K562 (cell line): ENCODE data around the gene PFKP. TPM values are rescaled to one million over a fixed set of nuclear protein-coding genes. Genes with fewer than 3 reads are reported as not detected.

Experiments
- ARID3B ChIP-seq: fragments of 250-450 bp; sonication (Bioruptor Pico); IDR thresholded peaks from 2 replicates; pipeline ENCODE4 v1.4.0; 2020; ENCODE audit warnings: borderline replicate concordance
- COPS2 ChIP-seq: fragments of 450-650 bp; conservative IDR thresholded peaks from 2 replicates; pipeline ENCODE4 v1.6.1; 2016; ENCODE audit warnings: mild to moderate bottlenecking, moderate library complexity
- ELF2 ChIP-seq: fragments of 250-450 bp; sonication (Bioruptor Pico); IDR thresholded peaks from 2 replicates; pipeline ENCODE4 v1.5.0; 2021; ENCODE audit warnings: mild to moderate bottlenecking
- ELK3 ChIP-seq: fragments of 450-650 bp; formaldehyde crosslinking; IDR thresholded peaks from 2 replicates; pipeline ENCODE4 v1.4.0; 2020; ENCODE audit warnings: mild to moderate bottlenecking
- ESRRB ChIP-seq: fragments of 250-450 bp; sonication (Bioruptor Pico); IDR thresholded peaks from 2 replicates; pipeline ENCODE4 v1.5.0; 2020; ENCODE audit warnings: mild to moderate bottlenecking, moderate library complexity, borderline replicate concordance
- GATA2 ChIP-seq: sonication (generic); formaldehyde crosslinking; IDR thresholded peaks from 2 replicates; pipeline ENCODE4 v1.4.0; 2020; ENCODE audit warnings: mild to moderate bottlenecking, missing genetic modification reagents
- GTF2F1 ChIP-seq: IDR thresholded peaks from 2 replicates; pipeline ENCODE4 v1.6.1; 2011; ENCODE audit warnings: low read depth, low read length, improper control_type of control experiment
- IRF1 ChIP-seq: sonication (generic); formaldehyde crosslinking; IDR thresholded peaks from 2 replicates; pipeline ENCODE4 v1.8.0; 2022; ENCODE audit warnings: missing genetic modification reagents, mild to moderate bottlenecking, borderline replicate concordance
- JUND ChIP-seq, 2 experiments: IDR thresholded peaks; 2 replicates in 1 of 2; 3 replicates in 1 of 2; pipeline ENCODE4 v1.6.1; 2011; ENCODE audit warnings: borderline replicate concordance in 2 of 2, low read depth in 2 of 2, low read length in 2 of 2, improper control_type of control experiment in 1 of 2, missing biosample characterization in 1 of 2, missing genetic modification characterization in 1 of 2, missing genetic modification reagents in 1 of 2
- SMAD1 ChIP-seq: fragments of 150-350 bp; IDR thresholded peaks from 2 replicates; pipeline ENCODE4 v1.6.1; 2014; ENCODE audit warnings: low read length, low read depth; ENCODE audit not compliant: partially characterized antibody
- SNAPC5 ChIP-seq: fragments of 250-450 bp; sonication (Bioruptor Pico); IDR thresholded peaks from 2 replicates; pipeline ENCODE4 v1.8.0; 2021; ENCODE audit warnings: moderate library complexity, mild to moderate bottlenecking, inconsistent platforms
- SNIP1 ChIP-seq: fragments of 450-650 bp; IDR thresholded peaks from 2 replicates; pipeline ENCODE4 v1.7.1; 2017; ENCODE audit warnings: low read depth, mild to moderate bottlenecking
- STAT5A ChIP-seq: IDR thresholded peaks from 2 replicates; pipeline ENCODE4 v1.6.1; 2012; ENCODE audit warnings: low read length, inconsistent platforms, borderline replicate concordance
- ZBTB11 ChIP-seq, 3 experiments: fragments of 200-800 bp in 1 of 3; fragments of 250-450 bp in 1 of 3; fragments of 450-650 bp in 1 of 3; sonication (Bioruptor Pico) in 1 of 3; sonication (Bioruptor generic) in 1 of 3; formaldehyde crosslinking in 1 of 3; IDR thresholded peaks; 2 replicates each; pipeline versions ENCODE4 v1.6.1 to v1.8.0; 2016 to 2022; ENCODE audit warnings: mild to moderate bottlenecking in 2 of 3, missing genetic modification characterization in 2 of 3, missing compliant biosample characterization in 1 of 3, moderate library complexity in 1 of 3
- ZNF277 ChIP-seq: fragments of 250-450 bp; sonication (Bioruptor Pico); IDR thresholded peaks from 2 replicates; pipeline ENCODE4 v1.8.0; 2022; ENCODE audit warnings: inconsistent platforms, mild to moderate bottlenecking, moderate library complexity, borderline replicate concordance
- ZNF696 ChIP-seq: fragments of 250-450 bp; sonication (Bioruptor Pico); conservative IDR thresholded peaks from 2 replicates; pipeline ENCODE4 v1.4.0; 2020; ENCODE audit warnings: mild to moderate bottlenecking, moderate library complexity
- ZNF830 ChIP-seq: fragments of 250-450 bp; sonication (Bioruptor Pico); IDR thresholded peaks from 2 replicates; pipeline ENCODE4 v1.5.0; 2021; ENCODE audit warnings: mild to moderate bottlenecking
- polyA plus RNA-seq, 8 experiments: library from polyadenylated mRNA; depleted of rRNA in 4 of 8; stranded (reverse) in 5 of 8; unstranded in 3 of 8; fragments of >200 nt; fragmentation: Nextera tagmentation in 2 of 8; fragmentation: Illumina TruSeq in 1 of 8; extraction: Ambion mirVana in 2 of 8; extraction: Trizol in 1 of 8; gene quantifications; 2 replicates each; pipeline versions ENCODE4 v1.2.1 to v1.2.3, GENCODE V29; 2011 to 2014; ENCODE audit warnings: inconsistent platforms in 1 of 8, missing spikeins in 1 of 8
- total RNA-seq, 7 experiments: library from RNA; depleted of rRNA in 6 of 7; stranded (reverse); fragments of >200 nt in 6 of 7; fragmentation: Illumina TruSeq in 2 of 7; extraction: Trizol in 2 of 7; gene quantifications; 2 replicates each; pipeline versions ENCODE4 v1.2.1 to v1.2.3, GENCODE V29; 2011 to 2021; ENCODE audit warnings: low replicate concordance in 1 of 7

Gene PFKP
- total and polyA plus RNA-seq, 9 of the 15 experiments (the other 6 are each of a cell fraction or from before 2014, with no cell fraction given): 23.5 to 116 (median 62.1) TPM

GRCh38 chr10:3095373-3096139 lies 28.2 kb downstream of the PFKP start (continued):
- no peak for TF ChIP-seq ZNF277
- TF ChIP-seq ELK3 (CRISPR knock-in tag): no peak
- TF ChIP-seq SNAPC5 (CRISPR knock-in tag): no peak
- TF ChIP-seq STAT5A: 0 out of 2 replicates have a peak, but pooled peaks have one; percentile 22
- TF ChIP-seq ESRRB (CRISPR knock-in tag): no peak
- TF ChIP-seq IRF1 (CRISPR knock-in tag): no peak
- TF ChIP-seq ARID3B (CRISPR knock-in tag): no peak
- no peak for TF ChIP-seq GATA2
- TF ChIP-seq COPS2: no peak
- TF ChIP-seq GTF2F1: no peak
- TF ChIP-seq SMAD1: peak; percentile 28
- no peak for TF ChIP-seq ZNF830
- TF ChIP-seq JUND (IDR thresholded peaks at IDR 0.05; ENCODE audit: borderline replicate concordance, low read depth, low read length): peak; percentile 97
- TF ChIP-seq JUND (tag; IDR thresholded peaks at IDR 0.05; ENCODE audit: borderline replicate concordance, low read depth, low read length): peak; percentile 97
- TF ChIP-seq ZNF696: no peak
- peak in 1 of 3 experiments; percentile 56; a peak in 2 of 6 replicates for TF ChIP-seq ZBTB11 (CRISPR knock-in tag; IDR thresholded peaks at IDR 0.05)
- TF ChIP-seq SNIP1: no peak
- 0 out of 2 replicates have a peak, but pooled peaks have one; percentile 37 for TF ChIP-seq ELF2
